A549 (cell line): Measurements from ENCODE around the gene SCFD1. TPM values are rescaled to one million over a fixed set of nuclear protein-coding genes. Genes with fewer than 3 reads are reported as not detected.
A peak's percentile ranks its signal among the peaks of the same experiment; 100 is the strongest.
"Not testable (repeated sequence)": the region's sequence is repeated elsewhere in the genome, so short reads cannot be mapped to it uniquely, and the experiment has no call there.

ENCODE experiments used
- ATAC-seq, 2 experiments: fragments of 200-7000 bp in 1 of 2; fragments of >200 bp in 1 of 2; cut with Nextera tagmentation in 1 of 2; cut with Tn5 transposase in 1 of 2; 3 replicates each; pipeline versions ENCODE4 v1.8.0 to v1.9.1; 2018 to 2020; ENCODE audit warnings: mild to moderate bottlenecking in 1 of 2, moderate library complexity in 1 of 2
- CTCF ChIA-PET: fragments of 300-600 bp; sonication (Branson Sonifier 250); formaldehyde crosslinking; extraction: SDS; loops from one replicate; lab custom pipeline; 2021; ENCODE audit warnings: antibody characterized with exemption, inconsistent platforms; lab: Yijun Ruan, JAX
- POLR2A ChIA-PET: fragments of 350-600 bp; formaldehyde crosslinking; extraction: SDS; loops from one replicate; lab custom pipeline; 2021; ENCODE audit warnings: antibody characterized with exemption, inconsistent platforms; lab: Yijun Ruan, JAX
- DNase-seq, 2 experiments: peaks; one replicate each; pipeline versions ENCODE4 v3.0.0 to v3.0.0-alpha.2; 2011 to 2016; ENCODE audit warnings: low read depth in 1 of 2, low spot score in 1 of 2
- FAIRE-seq: peaks from 2 replicates; lab custom pipeline; 2011; peaks lifted over from hg19 to GRCh38; lab: Jason Lieb, UNC
- H3K27ac ChIP-seq, 2 experiments: fragments of >200 bp; sonication (Bioruptor Twin); formaldehyde crosslinking; 3 replicates each; pipeline ENCODE4 v1.5.1; 2016 to 2017
- H3K4me1 ChIP-seq: fragments of >200 bp; sonication (Bioruptor Twin); formaldehyde crosslinking; 3 replicates; pipeline ENCODE4 v1.6.1; 2016
- H3K4me2 ChIP-seq: fragments of >200 bp; sonication (Bioruptor Twin); formaldehyde crosslinking; 3 replicates; pipeline ENCODE4 v1.6.1; 2016
- H3K4me3 ChIP-seq: fragments of >200 bp; sonication (Bioruptor Twin); formaldehyde crosslinking; 3 replicates; pipeline ENCODE4 v1.5.1; 2016
- H3K9me3 ChIP-seq: fragments of >200 bp; sonication (Bioruptor Twin); formaldehyde crosslinking; 3 replicates; pipeline ENCODE4 v1.6.1; 2016
- BHLHE40 ChIP-seq: IDR thresholded peaks from 2 replicates; pipeline ENCODE4 v1.6.1; 2012; ENCODE audit warnings: low read depth, low read length, inconsistent platforms
- CEBPB ChIP-seq, 2 experiments: fragments of >200 bp in 1 of 2; sonication (Bioruptor Twin) in 1 of 2; formaldehyde crosslinking in 1 of 2; IDR thresholded peaks; 2 replicates each; pipeline ENCODE4 v1.6.1; 2012 to 2016
- CTCF ChIP-seq: fragments of >200 bp; sonication (Bioruptor Twin); formaldehyde crosslinking; IDR thresholded peaks from 3 replicates; pipeline ENCODE4 v1.5.1; 2016
- FOSL2 ChIP-seq, 2 experiments: fragments of 450-650 bp in 1 of 2; fragments of >200 bp in 1 of 2; sonication (Bioruptor Twin) in 1 of 2; formaldehyde crosslinking; IDR thresholded peaks; 2 replicates each; pipeline versions ENCODE4 v1.5.0 to v1.6.1; 2016 to 2020; ENCODE audit warnings: mild to moderate bottlenecking in 1 of 2, moderate library complexity in 1 of 2
- HDAC2 ChIP-seq: fragments of 200-600 bp; sonication (generic); IDR thresholded peaks from 2 replicates; pipeline ENCODE4 v1.6.1; 2016
- JUNB ChIP-seq: fragments of >200 bp; sonication (Bioruptor Twin); formaldehyde crosslinking; IDR thresholded peaks from 2 replicates; pipeline ENCODE4 v1.6.1; 2016
- MAX ChIP-seq: IDR thresholded peaks from 2 replicates; pipeline ENCODE4 v1.6.1; 2012
- POLR2AphosphoS2 ChIP-seq: conservative IDR thresholded peaks from 2 replicates; pipeline ENCODE4 v1.6.1; 2012; ENCODE audit warnings: low read length, improper control_type of control experiment, inconsistent platforms
- REST ChIP-seq: fragments of 200-600 bp; sonication (generic); IDR thresholded peaks from 2 replicates; pipeline ENCODE4 v1.6.1; 2016; ENCODE audit warnings: antibody characterized with exemption, mild to moderate bottlenecking, moderate library complexity
- SMC3 ChIP-seq: fragments of >200 bp; sonication (Bioruptor Twin); formaldehyde crosslinking; IDR thresholded peaks from 3 replicates; pipeline ENCODE4 v1.6.1; 2018; ENCODE audit warnings: inconsistent platforms
- ZC3H11A ChIP-seq: fragments of 450-650 bp; IDR thresholded peaks from 2 replicates; pipeline ENCODE4 v1.6.1; 2014; ENCODE audit warnings: antibody characterized with exemption, mild to moderate bottlenecking
- ZSCAN20 ChIP-seq: fragments of 250-450 bp; sonication (Bioruptor Pico); IDR thresholded peaks from 2 replicates; pipeline ENCODE4 v1.8.0; 2022; ENCODE audit warnings: mild to moderate bottlenecking, moderate library complexity
- WGBS: methylation state at CpG from one replicate; pipeline ENCODE4 v1.1.6; 2017; ENCODE audit errors: missing lambda C conversion rate; 5-methylcytosine and 5-hydroxymethylcytosine counted together
- polyA plus RNA-seq, 4 experiments: library from polyadenylated mRNA; depleted of rRNA in 3 of 4; stranded (reverse); fragments of >200 nt; fragmentation: RNase III in 1 of 4; extraction: RNeasy Plus Mini Kit Qiagen cat#74134 plus additional on column Dnase treatment in 1 of 4; gene quantifications; 2 replicates in 3 of 4; 3 replicates in 1 of 4; pipeline ENCODE4 v1.2.3, GENCODE V29; 2011 to 2017

SCFD1 gene
- polyA plus RNA-seq, 2 of the 4 experiments (the other 2 are of a cell fraction): 52.1 to 158 TPM

- Histone ChIP-seq H3K27ac (peak overlapping the region; percentile 53 to 80), H3K4me3 (peak overlapping the region; percentile 38), H3K4me2 (peak overlapping the region; percentile 57), H3K4me1 (peaks cover 12% of the 10 kb centered on the region; the same call in 2 of the 3 replicates)
- ATAC-seq (peak in 1 of 2 experiments; percentile 70; a peak in 3 of 6 replicates), DNase-seq (peak in 1 of 2 experiments; percentile 46)
- TF ChIP-seq CTCF (peak; percentile 26; the same call in 2 of the 3 replicates), SMC3 (0 out of 3 replicates have a peak, but pooled peaks have one; percentile 11), MAX (0 out of 2 replicates have a peak, but pooled peaks have one; percentile 28)
- POLR2A ChIA-PET, H3K9me3 ChIP-seq, FAIRE-seq: not testable (repeated sequence)
- CTCF ChIA-PET: interaction anchor here (1.2 kb wide), 1 partner anchor 34 kb away, joined by 5 read pairs; no protein-coding TSS in a partner anchor
- 0% methylated on average over 10 of the region's 28 CpGs for WGBS
Measured at GRCh38 chr14:30690487-30691355, 68.6 kb downstream of the SCFD1 start.

- Histone ChIP-seq H3K4me2 (peak overlapping the region; percentile 57), H3K9me3 (no peaks in the 10 kb centered on the region), H3K4me3 (peak overlapping the region; percentile 38; the same call in 1 of the 3 replicates), H3K27ac (no peak overlapping the region; a peak in 1 of 6 replicates), H3K4me1 (peaks cover 12% of the 10 kb centered on the region; the same call in 2 of the 3 replicates)
- 90% methylated on average over 5 of the region's 5 CpGs for WGBS
- ChIA-PET CTCF (interaction anchor here (0.9 kb wide), 1 partner anchor 14 kb away, joined by 3 read pairs; no protein-coding TSS in a partner anchor), POLR2A (no interaction called here)
- ATAC-seq (no peak), FAIRE-seq (no peak), DNase-seq (no peak)
- peak; percentile 73 for TF ChIP-seq ZC3H11A
- no peak for TF ChIP-seq FOSL2 (IDR thresholded peaks at IDR 0.05)
- no peak for TF ChIP-seq FOSL2 (CRISPR knock-in tag; IDR thresholded peaks at IDR 0.05)
- TF ChIP-seq ZSCAN20 (CRISPR knock-in tag): no peak
- TF ChIP-seq BHLHE40: no peak
- TF ChIP-seq POLR2AphosphoS2: no peak
Measured at GRCh38 chr14:30691751-30692398, 69.8 kb downstream of the SCFD1 start.

- 100% methylated on average over 1 of the region's 1 CpG for WGBS
- CTCF ChIA-PET: interaction anchor here (0.9 kb wide), 1 partner anchor 14 kb away, joined by 3 read pairs; no protein-coding TSS in a partner anchor
- Histone ChIP-seq H3K4me3 (no peak overlapping the region), H3K4me2 (no peak overlapping the region), H3K4me1 (peaks cover 12% of the 10 kb centered on the region; the same call in 2 of the 3 replicates), H3K27ac (no peak overlapping the region), H3K9me3 (no peaks in the 10 kb centered on the region)
- FAIRE-seq (no peak), DNase-seq (no peak), ATAC-seq (no peak)
- no peak for TF ChIP-seq CEBPB (IDR thresholded peaks at IDR 0.05)
- TF ChIP-seq ZSCAN20 (CRISPR knock-in tag): no peak
- TF ChIP-seq HDAC2: no peak
- no peak for TF ChIP-seq JUNB
- no peak for TF ChIP-seq SMC3
- TF ChIP-seq REST: no peak
- POLR2A ChIA-PET: interaction anchor here (0.6 kb wide), 1 partner anchor 560 kb away, joined by 3 read pairs; no protein-coding TSS in a partner anchor
Measured at GRCh38 chr14:30692669-30693068, 70.5 kb downstream of the SCFD1 start.
